Hepatic stellate cell (primary cell): Measurements from ENCODE around the gene KATNAL2.
"Not testable (repeated sequence)": the region's sequence is repeated elsewhere in the genome, so short reads cannot be mapped to it uniquely, and the experiment has no call there.

Experiments
- DNase-seq: peaks from one replicate; pipeline ENCODE4 v3.0.0; 2011; ENCODE audit warnings: low spot score

The KATNAL2 gene

GRCh38 chr18:46939998-46940571 is 22.7 kb downstream of the KATNAL2 start:
- DNase-seq: no peak

- DNase-seq: no peak
Measured at GRCh38 chr18:46942646-46943045, 25.2 kb downstream of the KATNAL2 start.

- DNase-seq: peak; percentile 78
Measured at GRCh38 chr18:46946656-46947282, 29.4 kb downstream of the KATNAL2 start.

- no peak for DNase-seq
Measured at GRCh38 chr18:46950064-46950656, 32.8 kb downstream of the KATNAL2 start.

GRCh38 chr18:46953195-46953594 is 35.8 kb downstream of the KATNAL2 start:
- no peak for DNase-seq

GRCh38 chr18:46958209-46958608 is 40.8 kb downstream of the KATNAL2 start:
- DNase-seq: no peak

- DNase-seq: not testable (repeated sequence)
Measured at GRCh38 chr18:46963656-46964578, 46.5 kb downstream of the KATNAL2 start.

GRCh38 chr18:46964579-46965293 is 47.3 kb downstream of the KATNAL2 start:
- DNase-seq: not testable (repeated sequence)

- DNase-seq: not testable (repeated sequence)
Measured at GRCh38 chr18:46966266-46966665, 48.9 kb downstream of the KATNAL2 start.

- DNase-seq: not testable (repeated sequence)
Measured at GRCh38 chr18:46969551-46969950, 52.1 kb downstream of the KATNAL2 start.

GRCh38 chr18:47019870-47020269 is 102.5 kb downstream of the KATNAL2 start:
- not testable (repeated sequence) for DNase-seq

- not testable (repeated sequence) for DNase-seq
Measured at GRCh38 chr18:47020757-47021156, 103.4 kb downstream of the KATNAL2 start.

GRCh38 chr18:47022821-47023220 is 105.4 kb downstream of the KATNAL2 start:
- DNase-seq: not testable (repeated sequence)

GRCh38 chr18:47023769-47024465 is 106.5 kb downstream of the KATNAL2 start:
- DNase-seq: not testable (repeated sequence)

- DNase-seq: not testable (repeated sequence)
Measured at GRCh38 chr18:47025557-47026174, 108.3 kb downstream of the KATNAL2 start.

GRCh38 chr18:47028738-47029137 is 111.3 kb downstream of the KATNAL2 start:
- not testable (repeated sequence) for DNase-seq

- DNase-seq: not testable (repeated sequence)
Measured at GRCh38 chr18:47029684-47030353, 112.4 kb downstream of the KATNAL2 start.

GRCh38 chr18:47030887-47031286 is 113.5 kb downstream of the KATNAL2 start:
- not testable (repeated sequence) for DNase-seq

GRCh38 chr18:47032945-47033344 is 115.5 kb downstream of the KATNAL2 start:
- no peak for DNase-seq

GRCh38 chr18:47034591-47034990 is 117.2 kb downstream of the KATNAL2 start:
- not testable (repeated sequence) for DNase-seq
